SJCRH30 (cell line): ENCODE measurements around the gene SAMHD1. TPM values are rescaled to one million over a fixed set of nuclear protein-coding genes. Genes with fewer than 3 reads are reported as not detected.
A peak's percentile ranks its signal among the peaks of the same experiment; 100 is the strongest.
"Not testable (repeated sequence)": the region's sequence is repeated elsewhere in the genome, so short reads cannot be mapped to it uniquely, and the experiment has no call there.

ENCODE experiments used
- DNase-seq, 2 experiments: peaks; one replicate each; pipeline ENCODE4 v3.0.0-alpha.2; 2015 to 2020
- H3K27ac ChIP-seq: fragments of 250-450 bp; sonication (Bioruptor Pico); 2 replicates; pipeline ENCODE4 v1.5.1; 2020; ENCODE audit warnings: mild to moderate bottlenecking, moderate library complexity
- H3K27me3 ChIP-seq: fragments of 250-450 bp; sonication (Bioruptor Pico); 2 replicates; pipeline ENCODE4 v1.5.1; 2020; ENCODE audit warnings: mild to moderate bottlenecking, moderate library complexity
- H3K36me3 ChIP-seq: fragments of 250-450 bp; sonication (Bioruptor Pico); 2 replicates; pipeline ENCODE4 v1.5.1; 2020; ENCODE audit warnings: mild to moderate bottlenecking, moderate library complexity
- H3K4me1 ChIP-seq: fragments of 250-450 bp; sonication (Bioruptor Pico); 2 replicates; pipeline ENCODE4 v1.5.1; 2020; ENCODE audit warnings: mild to moderate bottlenecking, moderate library complexity
- H3K4me3 ChIP-seq: fragments of 250-450 bp; sonication (Bioruptor Pico); 2 replicates; pipeline ENCODE4 v1.5.1; 2020; ENCODE audit warnings: mild to moderate bottlenecking, moderate library complexity
- H3K9me3 ChIP-seq: fragments of 250-450 bp; sonication (Bioruptor Pico); replicated peaks from 2 replicates; pipeline ENCODE4 v1.5.1; 2020; ENCODE audit warnings: mild to moderate bottlenecking, moderate library complexity
- total RNA-seq: library from RNA; depleted of rRNA; stranded (reverse); fragments of >200 nt; shearing (Covaris generic); gene quantifications from 2 replicates; pipeline ENCODE4 v1.2.3, GENCODE V29; 2014

The SAMHD1 gene
- total RNA-seq, 1 experiment from 2014 or later = 11.9 TPM

DNA sequence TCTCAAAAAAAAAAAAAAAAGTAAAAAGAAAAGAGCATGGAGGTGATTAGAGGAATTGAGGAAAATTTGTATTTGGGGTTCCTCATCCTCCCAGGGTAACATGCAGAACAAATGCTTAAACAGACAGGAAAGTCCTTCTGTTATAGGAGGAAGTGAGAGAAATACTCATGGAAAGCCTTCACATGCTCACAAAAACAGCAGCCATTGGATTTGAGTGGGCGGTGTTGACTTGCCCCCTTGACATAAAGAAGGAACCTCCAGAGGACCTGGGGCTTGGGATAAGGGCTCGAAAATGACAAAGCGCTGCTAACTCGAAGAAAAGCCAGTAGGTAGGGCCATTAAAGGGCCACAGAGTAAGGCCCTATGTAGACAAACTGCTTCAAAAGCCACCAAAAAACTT lies 17.5 kb upstream of the SAMHD1 start:
- Histone ChIP-seq H3K9me3 (no peaks in the 10 kb centered on the region), H3K4me3 (no peak overlapping the region), H3K36me3 (no peaks in the 10 kb centered on the region), H3K27ac (no peak overlapping the region), H3K27me3 (no peaks in the 10 kb centered on the region), H3K4me1 (no peaks in the 10 kb centered on the region)
- DNase-seq = no peak

DNA sequence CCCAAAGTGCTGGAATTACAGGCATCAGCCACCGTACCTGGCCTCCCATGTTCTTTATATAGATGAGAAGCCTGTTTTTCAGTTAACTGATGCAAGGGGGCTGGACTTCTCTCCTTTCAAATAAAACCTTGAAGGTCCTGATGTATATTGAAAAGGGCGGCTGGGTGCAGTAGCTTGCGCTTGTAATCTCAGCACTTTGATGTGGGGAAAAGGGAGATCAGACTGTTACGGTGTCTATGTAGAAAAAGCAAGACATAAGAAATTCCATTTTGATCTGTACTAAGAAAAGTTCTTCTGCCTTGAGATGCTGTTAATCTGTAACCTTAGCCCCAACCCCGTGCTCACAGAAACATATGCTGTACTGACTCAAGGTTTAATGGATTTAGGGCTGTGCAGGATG lies 16.1 kb upstream of the SAMHD1 start:
- no peak overlapping the region for H3K27ac ChIP-seq
- no peaks in the 10 kb centered on the region for H3K36me3 ChIP-seq
- no peaks in the 10 kb centered on the region; the same call in 1 of the 2 replicates for H3K9me3 ChIP-seq
- H3K4me1 ChIP-seq = no peaks in the 10 kb centered on the region
- H3K27me3 ChIP-seq = no peaks in the 10 kb centered on the region
- DNase-seq = no peak
- no peak overlapping the region for H3K4me3 ChIP-seq

DNA sequence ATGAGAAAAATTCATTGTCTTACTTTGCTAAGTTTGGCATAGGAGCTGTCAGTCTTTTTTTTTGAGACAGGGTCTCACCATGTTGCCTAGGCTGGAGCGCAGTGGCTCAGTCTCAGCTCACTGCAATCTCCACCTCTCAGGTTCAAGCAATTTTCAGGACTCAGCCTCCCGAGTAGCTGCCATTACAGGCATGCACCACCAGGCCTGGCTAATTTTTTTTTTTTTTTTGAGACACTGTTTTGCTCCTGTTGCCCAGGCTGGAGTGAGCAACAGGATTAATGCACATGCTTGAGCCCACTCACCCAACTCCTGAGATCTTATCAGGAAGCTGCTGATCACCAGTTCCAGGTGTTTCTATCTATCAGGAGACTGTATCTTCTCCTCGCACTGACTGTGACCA lies 15.5 kb upstream of the SAMHD1 start:
- not testable (repeated sequence) for H3K27me3 ChIP-seq, DNase-seq, H3K4me3 ChIP-seq, H3K27ac ChIP-seq, H3K9me3 ChIP-seq, H3K36me3 ChIP-seq, H3K4me1 ChIP-seq

DNA sequence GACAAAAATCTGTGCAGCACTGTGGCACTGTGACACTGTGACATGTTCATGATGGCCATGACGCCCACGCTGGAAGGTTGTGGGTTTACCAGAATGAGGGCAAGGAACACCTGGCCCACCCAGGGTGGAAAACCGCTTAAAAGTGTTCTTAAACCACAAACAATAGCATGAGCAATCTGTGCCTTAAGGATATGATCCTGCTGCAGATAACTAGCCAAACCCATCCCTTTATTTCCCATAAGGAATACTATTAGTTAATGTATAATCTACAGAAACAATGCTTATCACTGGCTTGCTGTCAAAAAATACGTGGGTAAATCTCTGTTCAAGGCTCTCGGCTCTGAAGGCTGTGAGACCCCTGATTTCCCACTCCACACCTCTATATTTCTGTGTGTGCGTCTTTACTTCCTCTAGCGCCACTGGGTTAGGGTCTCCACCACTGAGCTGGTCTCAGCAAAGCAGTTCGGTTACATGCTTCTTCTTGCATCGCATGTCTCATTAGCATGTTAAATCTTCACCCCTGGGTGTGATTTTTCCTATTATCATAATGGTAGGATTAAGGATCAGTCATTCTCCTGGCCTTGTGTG lies 10.9 kb upstream of the SAMHD1 start:
- not testable (repeated sequence) for H3K27ac ChIP-seq, H3K9me3 ChIP-seq, H3K36me3 ChIP-seq, H3K27me3 ChIP-seq, H3K4me3 ChIP-seq, DNase-seq, H3K4me1 ChIP-seq

DNA sequence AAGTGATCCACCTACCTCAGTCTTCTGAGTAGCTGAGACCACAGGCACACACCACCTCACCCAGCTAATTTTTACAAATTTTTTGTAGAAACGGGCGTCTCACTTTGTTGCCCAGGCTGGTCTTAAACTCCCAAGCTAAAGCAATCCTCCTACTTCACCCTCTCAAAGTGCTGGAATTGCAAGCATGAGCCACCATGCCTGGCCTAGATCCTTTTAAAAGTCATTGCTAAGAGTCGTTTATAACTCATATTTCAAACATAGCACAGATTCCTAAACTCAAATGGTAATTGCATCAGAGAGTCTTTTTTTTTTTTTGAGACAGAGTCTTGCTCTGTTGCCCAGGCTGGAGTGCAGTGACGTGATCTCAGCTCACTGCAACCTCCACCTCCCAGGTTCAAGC lies 7.7 kb upstream of the SAMHD1 start:
- Histone ChIP-seq H3K4me3 (no peak overlapping the region), H3K4me1 (no peaks in the 10 kb centered on the region), H3K27me3 (no peaks in the 10 kb centered on the region), H3K36me3 (no peaks in the 10 kb centered on the region), H3K27ac (no peak overlapping the region), H3K9me3 (no peaks in the 10 kb centered on the region; the same call in 1 of the 2 replicates)
- no peak for DNase-seq

DNA sequence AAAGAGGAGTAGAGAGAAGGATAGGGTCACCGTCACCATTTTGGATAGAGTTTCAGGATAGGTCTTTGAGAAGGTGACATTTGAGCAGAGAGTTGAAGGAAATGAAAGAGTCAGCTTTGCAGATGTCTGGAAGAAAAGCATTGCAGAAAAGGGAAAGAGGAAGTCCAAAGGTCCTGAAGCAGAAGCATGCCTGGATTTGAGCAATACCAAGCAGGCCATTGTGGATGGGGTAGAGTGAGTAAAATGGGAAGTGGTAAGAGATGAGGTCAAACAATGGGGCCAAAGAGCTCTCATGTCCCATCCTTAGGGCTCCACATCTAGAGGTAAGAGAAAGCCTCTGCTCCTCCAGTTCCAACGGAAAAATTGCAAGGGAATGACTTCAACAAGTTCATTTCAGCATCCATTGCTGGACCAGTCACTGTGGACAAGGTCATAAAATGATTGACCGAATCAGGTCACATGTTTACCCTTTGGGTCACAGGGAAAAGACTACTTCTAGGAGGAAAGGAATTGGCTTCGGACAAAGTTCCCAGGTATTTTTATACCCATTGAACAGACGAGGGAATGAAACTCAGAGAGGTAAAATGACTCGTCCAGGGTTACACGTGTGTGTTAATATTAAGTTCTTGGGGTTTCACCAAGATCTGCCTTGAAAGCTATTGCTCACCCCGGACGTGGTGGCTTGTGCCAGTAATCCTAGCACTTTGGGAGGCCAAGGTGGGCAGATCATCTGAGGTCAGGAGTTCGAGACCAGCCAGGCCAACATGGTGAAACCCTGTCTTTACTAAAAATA lies 6.6 kb upstream of the SAMHD1 start:
- Histone ChIP-seq H3K9me3 (no peaks in the 10 kb centered on the region; the same call in 1 of the 2 replicates), H3K27ac (no peak overlapping the region), H3K36me3 (no peaks in the 10 kb centered on the region), H3K27me3 (no peaks in the 10 kb centered on the region), H3K4me3 (no peak overlapping the region), H3K4me1 (no peaks in the 10 kb centered on the region)
- no peak for DNase-seq

DNA sequence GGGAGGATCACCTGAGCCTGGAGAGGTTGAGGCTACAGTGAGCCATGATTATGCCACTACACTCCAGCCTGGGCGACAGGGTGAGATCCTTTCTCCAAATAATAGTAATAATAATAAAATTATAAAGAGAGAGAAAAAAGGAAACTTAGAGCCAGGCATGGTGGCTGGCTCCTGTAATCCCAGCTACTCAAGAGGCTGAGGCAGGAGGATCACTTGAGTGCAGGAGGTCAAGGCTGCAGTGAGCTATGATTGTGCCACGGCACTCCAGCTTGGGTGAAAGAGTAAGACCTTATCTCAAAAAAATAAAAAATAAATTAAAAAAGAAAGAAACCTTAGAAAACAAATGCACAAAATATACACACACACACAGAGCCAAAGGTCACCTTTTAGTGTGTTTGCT lies 5.2 kb upstream of the SAMHD1 start:
- no peaks in the 10 kb centered on the region for H3K36me3 ChIP-seq
- H3K4me1 ChIP-seq = peaks cover 3% of the 10 kb centered on the region
- no peaks in the 10 kb centered on the region for H3K9me3 ChIP-seq
- H3K27ac ChIP-seq = no peak overlapping the region
- no peak overlapping the region for H3K4me3 ChIP-seq
- H3K27me3 ChIP-seq = no peaks in the 10 kb centered on the region
- DNase-seq = no peak

DNA sequence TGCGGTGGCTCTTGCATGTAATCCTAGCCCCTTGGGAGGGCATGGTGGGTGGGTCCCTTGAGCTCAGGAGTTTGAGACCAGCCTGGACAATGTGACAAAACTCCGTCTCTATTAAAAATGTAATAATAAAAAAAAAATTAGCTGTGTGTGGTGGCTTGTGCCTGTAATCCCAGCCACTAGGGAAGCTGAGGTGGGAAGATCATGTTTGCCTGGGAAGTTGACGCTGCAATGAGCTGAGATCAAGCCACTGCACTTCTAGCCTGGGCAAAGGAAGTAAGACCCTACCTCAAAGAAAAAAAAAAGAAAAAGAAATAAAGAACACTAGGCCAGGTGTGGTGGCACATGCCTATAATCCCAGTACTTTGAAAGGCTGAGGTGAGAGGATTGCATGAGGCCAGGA lies 4.5 kb upstream of the SAMHD1 start:
- H3K27me3 ChIP-seq = no peaks in the 10 kb centered on the region
- H3K4me1 ChIP-seq = peaks cover 3% of the 10 kb centered on the region
- no peak overlapping the region for H3K4me3 ChIP-seq

DNA sequence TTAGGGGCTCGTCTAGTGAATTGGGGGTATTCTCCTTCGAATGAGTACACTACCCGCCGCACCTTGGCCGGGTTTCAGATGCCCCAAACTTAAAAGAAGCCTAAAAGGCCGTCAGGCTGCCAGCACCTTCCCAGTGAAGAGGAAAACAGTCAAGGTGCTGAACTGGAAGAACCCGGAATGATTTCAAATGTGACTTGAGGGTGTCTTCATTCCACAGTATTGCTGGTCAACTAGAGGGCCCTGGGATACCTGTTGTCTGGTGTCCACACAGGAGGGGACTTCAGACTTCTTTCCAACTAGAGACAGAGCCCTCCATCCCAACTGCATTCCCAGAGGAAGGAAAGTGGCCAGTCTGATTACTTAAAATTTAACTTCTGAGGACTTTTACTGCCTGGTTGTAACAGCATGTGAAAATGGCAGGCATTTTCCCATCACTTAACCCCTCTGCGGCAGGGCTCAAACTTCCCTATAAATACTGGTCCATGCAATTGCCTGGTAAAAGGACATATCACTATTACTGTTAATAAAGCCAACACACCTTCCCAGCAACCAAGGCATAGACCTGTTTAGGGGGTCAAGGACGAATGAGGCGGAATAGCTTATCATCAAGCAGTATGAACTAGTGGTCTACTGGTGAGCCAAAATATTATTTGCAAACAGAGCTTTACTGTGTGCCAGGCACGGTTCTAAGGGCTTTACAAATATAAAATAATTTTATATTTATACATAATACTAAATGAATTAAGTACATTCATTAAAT lies 651 bp upstream of the SAMHD1 start:
- Histone ChIP-seq H3K4me3 (peak overlapping the region; percentile 69), H3K27me3 (no peaks in the 10 kb centered on the region), H3K27ac (no peak overlapping the region), H3K9me3 (no peaks in the 10 kb centered on the region), H3K4me1 (peaks cover 6% of the 10 kb centered on the region), H3K36me3 (no peaks in the 10 kb centered on the region)
- no peak for DNase-seq

More for the DNA sequence above, 4.5 kb upstream of the SAMHD1 start:
- Histone ChIP-seq H3K36me3 (no peaks in the 10 kb centered on the region), H3K9me3 (no peaks in the 10 kb centered on the region), H3K27ac (no peak overlapping the region)
- DNase-seq = no peak

DNA sequence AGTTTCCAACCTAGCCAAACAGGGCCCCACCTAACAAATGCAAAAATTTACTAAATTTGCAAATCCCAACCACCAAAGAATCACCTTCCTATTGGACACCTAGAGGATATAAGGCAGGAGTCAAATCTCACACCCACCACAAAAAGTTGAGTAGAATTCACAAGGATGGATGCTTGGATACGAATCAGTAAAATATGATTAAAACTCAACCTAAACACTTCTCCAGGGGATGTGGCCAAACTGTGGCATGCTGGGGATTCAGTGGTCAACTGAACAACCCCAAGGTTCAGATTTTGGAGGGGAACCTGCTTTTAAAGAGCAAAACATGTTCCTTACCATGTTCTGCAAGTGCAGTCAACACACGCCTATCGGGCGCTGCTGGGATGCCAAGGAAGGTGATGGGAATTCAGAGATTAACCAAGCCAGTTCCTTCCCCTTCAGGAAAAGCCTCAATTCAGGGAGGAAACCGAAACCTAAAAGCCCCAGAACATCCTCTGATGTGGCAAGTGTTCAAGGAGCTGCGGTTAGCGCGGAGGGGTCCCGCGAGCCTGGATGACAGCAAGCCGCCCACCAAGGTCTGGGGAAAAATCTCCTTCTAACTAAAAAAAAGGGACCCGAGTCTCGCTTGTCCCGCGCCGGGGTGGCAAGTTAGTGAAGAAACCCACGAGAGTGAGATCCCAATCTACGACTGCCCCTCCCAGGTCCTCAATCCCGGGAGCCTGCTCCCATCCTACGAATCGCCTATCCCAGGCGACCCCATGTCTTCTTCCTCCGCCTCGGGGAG lies 902 bp downstream of the SAMHD1 start:
- H3K27me3 ChIP-seq = no peaks in the 10 kb centered on the region
- DNase-seq = peak; percentile 40 to 58
- no peak overlapping the region for H3K27ac ChIP-seq
- H3K36me3 ChIP-seq = no peaks in the 10 kb centered on the region
- H3K9me3 ChIP-seq = no peaks in the 10 kb centered on the region
- H3K4me3 ChIP-seq = peak overlapping the region; percentile 69
- peaks cover 6% of the 10 kb centered on the region for H3K4me1 ChIP-seq

DNA sequence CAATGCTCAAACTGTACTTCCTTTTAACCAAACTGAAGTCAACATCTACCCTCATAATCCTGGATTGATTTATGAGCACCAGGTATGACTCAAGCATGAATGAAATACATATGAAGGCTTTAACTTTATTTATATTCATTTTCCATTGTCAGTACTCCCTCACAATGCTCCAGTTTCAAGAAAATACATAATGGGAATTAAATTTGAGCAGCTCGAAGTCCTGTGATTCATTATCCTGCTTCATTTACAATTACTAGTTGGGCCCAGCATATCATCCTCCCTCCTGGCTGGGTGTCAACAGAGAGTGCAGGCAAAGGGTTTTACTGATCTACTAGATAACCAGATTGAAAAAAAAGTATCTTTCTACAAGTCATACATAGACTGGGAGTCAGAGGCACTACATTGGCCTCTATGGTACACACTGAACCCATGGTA lies 10.1 kb downstream of the SAMHD1 start:
- no peak overlapping the region for H3K27ac ChIP-seq
- no peak overlapping the region for H3K4me3 ChIP-seq
- no peaks in the 10 kb centered on the region for H3K36me3 ChIP-seq
- no peaks in the 10 kb centered on the region for H3K27me3 ChIP-seq
- H3K9me3 ChIP-seq = no peaks in the 10 kb centered on the region
- no peaks in the 10 kb centered on the region for H3K4me1 ChIP-seq
- DNase-seq = no peak

DNA sequence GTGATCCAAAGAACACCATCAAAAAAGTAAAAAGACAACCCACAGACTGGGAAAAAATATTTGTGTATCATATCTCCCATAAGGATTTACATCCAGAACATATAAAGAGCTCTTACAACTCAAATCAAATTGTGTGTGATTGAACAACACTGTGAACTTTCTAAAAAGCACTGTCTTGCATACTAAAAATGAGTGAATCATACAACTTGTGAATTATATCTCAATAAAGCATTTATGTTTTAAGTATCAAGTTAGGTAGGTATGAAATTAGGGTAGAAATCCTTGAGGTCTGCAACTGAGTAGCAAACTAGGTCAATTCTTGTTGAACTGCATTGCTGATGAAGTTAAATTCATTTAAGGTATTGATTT lies 14.1 kb downstream of the SAMHD1 start:
- Histone ChIP-seq H3K27ac (no peak overlapping the region), H3K9me3 (no peaks in the 10 kb centered on the region), H3K27me3 (no peaks in the 10 kb centered on the region), H3K4me3 (no peak overlapping the region), H3K4me1 (no peaks in the 10 kb centered on the region), H3K36me3 (no peaks in the 10 kb centered on the region)
- DNase-seq = no peak

DNA sequence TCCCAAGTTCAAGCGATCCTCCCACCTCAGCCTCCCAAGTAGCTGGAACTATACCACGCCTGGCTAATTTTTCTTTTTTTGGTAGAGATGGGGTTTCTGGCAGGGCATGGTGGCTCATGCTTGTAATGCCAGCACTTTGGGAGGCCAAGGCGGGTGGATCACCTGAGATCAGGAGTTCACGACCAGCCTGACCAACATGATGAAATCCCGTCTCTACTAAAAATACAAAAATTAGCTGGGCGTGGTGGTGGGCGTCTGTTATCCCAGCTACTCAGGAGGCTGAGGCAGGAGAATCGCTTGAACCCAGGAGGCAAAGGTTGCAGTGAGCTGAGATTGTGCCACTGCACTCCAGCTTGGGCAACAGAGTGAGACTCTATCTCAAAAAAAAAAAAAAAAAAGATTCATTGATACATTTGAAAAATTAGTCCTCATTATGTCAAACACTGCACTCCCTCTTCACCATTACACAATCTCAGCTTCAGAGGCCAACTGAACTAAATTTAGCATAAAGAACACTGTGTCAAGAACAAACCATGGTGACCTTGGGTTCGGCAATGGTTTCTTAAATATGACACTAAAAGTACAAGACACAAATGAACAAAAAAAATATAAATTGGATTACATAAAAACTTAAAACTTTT lies 14.6 kb downstream of the SAMHD1 start:
- not testable (repeated sequence) for H3K27ac ChIP-seq, DNase-seq, H3K4me1 ChIP-seq, H3K27me3 ChIP-seq, H3K36me3 ChIP-seq, H3K4me3 ChIP-seq, H3K9me3 ChIP-seq

DNA sequence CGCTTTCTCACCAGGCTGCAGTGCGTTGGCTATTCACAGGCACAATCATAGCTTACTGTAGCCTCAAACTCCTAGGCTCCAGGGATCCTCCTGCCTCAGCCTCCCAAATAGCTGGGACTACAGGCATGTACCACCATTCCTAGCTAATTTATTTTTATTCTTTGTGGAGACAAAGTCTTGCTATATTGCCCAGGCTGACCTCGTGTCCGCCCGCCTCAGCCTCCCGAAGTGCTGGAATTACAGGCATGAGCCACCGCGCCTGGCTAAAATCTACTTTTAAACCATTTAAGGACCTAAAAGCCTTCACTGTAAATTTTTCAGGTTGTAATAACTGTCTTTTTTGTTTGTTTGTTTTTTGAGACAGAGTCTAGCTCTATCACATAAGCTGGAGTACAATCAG lies 15.2 kb downstream of the SAMHD1 start:
- H3K9me3 ChIP-seq = no peaks in the 10 kb centered on the region

More for the DNA sequence above, 15.2 kb downstream of the SAMHD1 start:
- Histone ChIP-seq H3K4me1 (no peaks in the 10 kb centered on the region), H3K36me3 (no peaks in the 10 kb centered on the region), H3K27ac (no peak overlapping the region), H3K27me3 (no peaks in the 10 kb centered on the region), H3K4me3 (no peak overlapping the region)
- DNase-seq = no peak
